WI38 (cell line): ENCODE results near the gene CKB.

Experiments
- H3K4me3 ChIP-seq: 2 replicates; pipeline ENCODE4 v1.5.1; 2011; ENCODE audit warnings: low read depth, mild to moderate bottlenecking, control low read depth, low read length
- CTCF ChIP-seq: IDR thresholded peaks from 2 replicates; pipeline ENCODE4 v1.5.1; 2012; ENCODE audit warnings: low read depth, mild to moderate bottlenecking, control low read depth, low read length

Gene CKB

GRCh38 chr14:103476631-103477030 is 46.0 kb downstream of the CKB start:
- no peak for TF ChIP-seq CTCF

GRCh38 chr14:103476065-103476464 is 46.6 kb downstream of the CKB start:
- TF ChIP-seq CTCF, result no peak
- no peak overlapping the region for H3K4me3 ChIP-seq

More at GRCh38 chr14:103476631-103477030, 46.0 kb downstream of the CKB start:
- H3K4me3 ChIP-seq, result no peak overlapping the region

GRCh38 chr14:103474893-103475292 is 47.7 kb downstream of the CKB start:
- H3K4me3 ChIP-seq, result no peak overlapping the region
- no peak for TF ChIP-seq CTCF

GRCh38 chr14:103472939-103473338 is 49.7 kb downstream of the CKB start:
- no peak for TF ChIP-seq CTCF

More at GRCh38 chr14:103472939-103473338, 49.7 kb downstream of the CKB start:
- H3K4me3 ChIP-seq, result no peak overlapping the region
